GM19397 (cell line): ENCODE measurements around the gene NHLH1.

ENCODE experiments used
- ATAC-seq: cut with Tn5 transposase; IDR thresholded peaks from one replicate; pipeline ENCODE4 v1.9.1; 2021; ENCODE audit warnings: mild to moderate bottlenecking, moderate library complexity; ENCODE audit not compliant: unreplicated experiment

NHLH1 gene

GRCh38 chr1:160409486-160409885 lies 42.6 kb downstream of the NHLH1 start:
- no peak for ATAC-seq

DNA sequence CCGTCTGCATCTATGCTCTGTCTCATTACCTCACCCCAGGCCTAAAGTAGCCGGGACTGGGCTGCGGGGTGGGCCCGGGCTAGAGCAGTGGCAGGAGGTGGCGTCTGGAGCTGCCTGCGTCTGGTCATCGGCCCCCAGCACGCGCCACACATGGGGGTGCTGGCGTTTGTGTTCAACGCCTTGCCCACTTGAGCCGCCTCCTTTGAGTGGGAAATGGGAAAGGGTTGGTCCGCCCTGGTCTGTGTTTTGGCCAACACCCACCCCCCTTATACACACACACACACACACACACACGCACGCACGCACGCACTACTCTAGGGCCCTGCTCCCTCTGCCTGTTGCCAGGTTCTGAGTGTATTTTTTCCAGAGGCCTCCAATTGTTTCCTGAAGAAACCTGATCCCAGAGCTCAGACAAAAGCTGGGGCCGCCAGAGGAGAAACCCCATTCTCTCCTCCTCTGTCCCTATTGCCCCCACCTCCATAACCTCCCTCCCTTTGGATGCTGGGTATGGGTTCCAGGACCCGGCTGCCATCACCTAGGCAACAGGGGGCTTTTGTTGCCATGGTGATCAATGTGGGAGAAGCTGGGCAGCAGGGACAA lies 43.6 kb downstream of the NHLH1 start:
- ATAC-seq, result no peak

DNA sequence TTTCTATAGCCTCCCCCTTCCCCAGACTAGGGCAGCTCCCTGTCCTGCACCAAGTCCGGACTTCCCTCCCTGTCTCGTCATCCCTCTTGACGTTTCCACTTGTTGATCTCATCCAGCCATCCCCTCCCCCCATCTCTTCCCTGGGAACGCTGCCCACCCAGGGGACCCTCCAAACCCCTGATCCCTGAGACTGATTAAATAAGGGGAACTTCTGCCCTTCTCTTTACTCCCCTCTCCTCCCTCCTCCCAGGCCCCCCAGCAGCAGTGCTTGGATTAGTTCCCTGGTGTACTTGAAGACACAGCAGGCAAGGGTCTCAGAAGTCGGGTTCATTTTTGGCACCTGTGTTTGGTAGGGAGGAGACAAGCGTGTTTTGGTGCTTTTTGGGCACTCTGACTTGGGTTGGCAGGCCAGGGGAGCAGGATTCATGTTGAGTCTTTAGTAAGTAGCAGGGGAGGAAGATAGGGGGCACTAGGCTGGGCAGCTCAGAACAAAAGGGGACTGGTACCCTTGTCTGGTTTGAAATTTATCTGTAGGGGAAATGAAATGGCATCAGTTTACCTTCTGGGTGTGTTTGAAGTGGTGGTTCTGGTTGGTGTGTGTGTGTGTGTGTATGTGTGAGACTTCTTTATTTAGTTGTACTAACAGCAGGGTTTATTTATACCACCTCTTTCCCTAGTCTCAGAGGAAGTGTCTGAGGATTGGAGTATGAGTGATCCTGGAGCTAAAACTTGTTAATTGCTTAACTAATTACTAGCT lies 44.6 kb downstream of the NHLH1 start:
- no peak for ATAC-seq

DNA sequence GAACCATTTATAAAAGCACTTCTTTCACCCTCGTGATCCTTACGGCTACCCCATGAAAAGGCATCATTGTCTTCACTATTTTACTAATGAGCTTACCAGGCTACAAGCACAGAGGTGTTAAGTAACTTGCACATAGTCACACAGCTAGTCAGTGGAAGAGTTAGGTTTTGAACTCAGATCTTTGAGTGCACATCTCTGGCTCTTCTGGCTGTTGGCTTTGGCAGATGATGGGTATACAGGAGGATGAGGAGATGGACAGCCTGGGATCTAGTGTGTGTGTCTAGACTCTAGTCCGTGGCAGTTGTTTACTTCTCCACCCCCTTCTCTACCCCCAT lies 45.1 kb downstream of the NHLH1 start:
- no peak for ATAC-seq

DNA sequence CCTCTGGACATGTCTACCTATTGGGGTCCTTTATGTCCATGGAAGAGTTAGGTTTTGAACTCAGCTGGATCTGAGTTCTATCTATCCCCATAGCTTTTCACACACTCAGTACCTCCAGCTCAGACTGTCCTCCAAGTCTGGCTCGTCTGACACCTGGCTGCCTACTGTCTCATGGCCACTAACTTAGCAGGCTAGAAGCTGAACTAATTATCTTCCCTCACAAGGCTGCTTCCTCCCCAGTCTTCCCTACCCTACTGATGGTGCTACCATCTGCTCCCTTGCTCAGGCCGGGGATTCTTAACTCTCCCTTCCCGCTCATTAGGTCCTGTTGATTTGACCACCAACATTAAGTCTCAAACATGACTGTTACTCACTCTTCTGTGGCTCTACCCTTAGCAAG lies 46.8 kb downstream of the NHLH1 start:
- ATAC-seq, result no peak

DNA sequence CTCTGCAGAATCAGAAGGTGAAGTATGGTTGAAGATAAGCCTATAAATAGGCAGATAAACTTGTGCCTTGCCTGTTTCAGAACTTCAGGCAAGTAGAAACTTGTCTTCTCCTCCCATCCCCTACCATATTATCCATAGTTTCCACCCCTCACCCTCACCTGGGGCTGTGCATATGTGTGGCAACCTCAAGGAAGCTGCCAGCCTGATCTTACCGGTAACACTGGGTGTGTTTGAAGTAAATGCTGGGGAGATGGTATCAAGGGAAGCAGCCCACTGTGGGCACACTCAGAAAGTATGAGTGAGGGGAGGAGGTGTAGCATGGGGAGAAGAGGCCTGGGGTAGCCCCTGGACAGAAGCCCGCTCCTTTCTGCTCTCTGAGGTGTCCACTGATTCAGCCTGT lies 48.0 kb downstream of the NHLH1 start:
- ATAC-seq, result no peak

DNA sequence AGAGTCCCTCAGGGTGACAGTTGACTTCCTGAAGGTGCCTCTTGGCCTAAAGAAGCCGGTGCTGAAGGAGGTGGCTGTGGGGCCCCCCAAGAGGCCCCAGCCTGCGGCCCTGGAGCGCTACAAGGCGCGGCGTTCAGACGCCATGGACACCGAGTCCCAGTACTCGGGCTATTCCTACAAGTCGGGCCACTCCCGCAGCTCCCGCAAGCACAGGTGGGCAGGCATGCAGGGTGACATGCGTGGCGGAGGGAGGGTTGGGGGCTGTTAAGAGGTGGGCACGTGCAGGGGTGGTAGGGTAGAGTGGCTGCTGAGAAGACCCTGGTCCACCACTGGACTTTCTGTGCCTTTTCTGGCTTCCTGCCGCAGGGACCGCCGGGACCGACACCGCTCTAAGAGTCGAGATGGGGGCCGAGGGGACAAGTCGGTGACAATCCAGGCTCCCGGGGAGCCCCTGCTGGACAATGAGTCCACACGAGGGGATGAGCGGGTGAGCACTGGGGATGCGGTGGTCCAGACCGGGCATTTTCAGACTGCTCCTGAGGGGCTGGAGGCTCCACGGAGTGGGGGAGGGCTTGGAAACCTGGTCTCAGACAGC lies 48.9 kb downstream of the NHLH1 start:
- ATAC-seq, result no peak

- ATAC-seq, result no peak
Observed at GRCh38 chr1:160416369-160416768, 49.5 kb downstream of the NHLH1 start.

GRCh38 chr1:160418483-160418882 lies 51.6 kb downstream of the NHLH1 start:
- ATAC-seq, result no peak

GRCh38 chr1:160419150-160419837 lies 52.4 kb downstream of the NHLH1 start:
- no peak for ATAC-seq

GRCh38 chr1:160419838-160420169 lies 52.9 kb downstream of the NHLH1 start:
- no peak for ATAC-seq

DNA sequence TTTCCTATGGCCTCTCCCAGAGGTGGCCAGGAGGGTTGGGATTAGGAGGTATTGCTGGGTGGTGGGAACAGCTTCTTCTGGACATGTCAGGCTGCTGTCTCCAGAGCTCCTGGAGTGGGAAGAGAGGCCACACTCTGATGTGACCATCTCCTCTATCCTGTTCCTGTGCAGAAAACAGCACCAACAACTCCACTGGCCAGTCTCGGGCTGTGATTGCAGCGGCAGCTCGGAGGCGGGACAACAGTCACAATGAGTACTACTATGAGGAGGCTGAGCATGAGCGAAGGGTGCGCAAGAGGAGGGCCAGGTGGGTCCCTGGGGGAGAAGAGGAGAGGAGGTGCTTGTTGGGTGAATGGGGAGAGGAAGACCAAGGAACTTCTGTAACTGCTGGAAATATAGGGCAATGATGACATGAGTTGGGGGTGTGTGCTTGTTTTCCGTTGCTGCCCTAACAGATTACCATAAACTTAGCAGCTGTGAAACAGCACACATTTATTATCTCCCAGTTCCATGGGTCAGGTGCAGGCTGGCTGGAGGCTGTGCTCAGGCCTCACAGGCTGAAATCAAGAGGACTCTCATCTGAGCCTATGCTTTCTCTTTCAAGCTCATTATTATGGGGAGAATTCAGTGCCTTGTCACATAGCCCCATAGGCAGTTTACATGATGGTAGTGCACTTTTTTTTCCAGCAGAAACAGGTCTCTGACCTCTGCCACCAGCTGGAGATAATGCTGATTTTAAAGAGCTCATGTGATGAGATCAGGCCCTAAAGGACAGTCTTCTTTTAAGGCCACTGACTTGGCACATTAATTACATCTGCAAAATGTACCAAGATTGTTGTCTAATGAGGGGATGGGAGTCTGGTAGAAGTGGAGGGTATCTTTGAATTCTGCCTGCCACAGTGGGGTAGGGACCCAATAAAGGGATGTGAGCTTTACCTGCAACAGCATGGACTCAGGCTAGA lies 54.3 kb downstream of the NHLH1 start:
- ATAC-seq, result no peak

- ATAC-seq, result no peak
Observed at GRCh38 chr1:160421881-160422280, 55.0 kb downstream of the NHLH1 start.
